Small intestine (tissue), 7 donors: Measurements from ENCODE around the gene NTRK3. TPM values are rescaled to one million over a fixed set of nuclear protein-coding genes. Genes with fewer than 3 reads are reported as not detected.

Source experiments
- DNase-seq, 2 donors: peaks; one replicate each; pipeline versions ENCODE4 v3.0.0 to v3.0.0-alpha.2; 2013
- FAIRE-seq: peaks from 2 replicates; lab custom pipeline; 2012; peaks lifted over from hg19 to GRCh38; lab: Jason Lieb, UNC
- H3K27ac ChIP-seq, 3 donors: one replicate each; pipeline ENCODE4 v1.5.1; 2013; ENCODE audit warnings: low read length in 2 of 3, mild to moderate bottlenecking in 2 of 3, control low read depth in 1 of 3, inconsistent platforms in 1 of 3, low read depth in 1 of 3, moderate library complexity in 1 of 3
- H3K27me3 ChIP-seq, 3 donors: one replicate each; pipeline ENCODE4 v1.6.1; 2013; ENCODE audit warnings: low read length in 3 of 3, inconsistent platforms in 1 of 3; ENCODE audit not compliant: control insufficient read depth in 3 of 3, insufficient read depth in 3 of 3
- H3K36me3 ChIP-seq, 3 donors: one replicate each; pipeline ENCODE4 v1.6.1; 2013; ENCODE audit warnings: low read length in 3 of 3, inconsistent platforms in 1 of 3, low read depth in 1 of 3, mild to moderate bottlenecking in 1 of 3, moderate library complexity in 1 of 3; ENCODE audit not compliant: control insufficient read depth in 3 of 3, insufficient read depth in 2 of 3
- H3K4me1 ChIP-seq, 3 donors: one replicate each; pipeline ENCODE4 v1.6.1; 2013; ENCODE audit warnings: low read length in 2 of 3, inconsistent platforms in 1 of 3, low read depth in 1 of 3, mild to moderate bottlenecking in 1 of 3, moderate library complexity in 1 of 3; ENCODE audit not compliant: control insufficient read depth in 3 of 3, insufficient read depth in 2 of 3
- H3K4me3 ChIP-seq, 3 donors: one replicate each; pipeline ENCODE4 v1.5.1; 2013; ENCODE audit warnings: low read length in 3 of 3, control low read depth in 1 of 3, inconsistent platforms in 1 of 3, low read depth in 1 of 3, mild to moderate bottlenecking in 1 of 3, moderate library complexity in 1 of 3
- H3K9me3 ChIP-seq, 2 donors: one replicate each; pipeline ENCODE4 v1.6.1; 2013; ENCODE audit warnings: low read depth in 1 of 2, low read length in 1 of 2; ENCODE audit not compliant: control insufficient read depth in 2 of 2, insufficient read depth in 1 of 2
- WGBS, 3 donors: extraction: QIAGEN DNeasy Blood & Tissue Kit; methylation state at CpG; one replicate each; pipeline ENCODE4 v1.1.7; 2013; 5-methylcytosine and 5-hydroxymethylcytosine counted together
- polyA plus RNA-seq, 4 donors: library from polyadenylated mRNA; stranded (reverse) in 3 of 4; unstranded in 1 of 4; fragments of 200-250 nt in 3 of 4; fragments of 120-200 nt in 1 of 4; gene quantifications; one replicate each; pipeline versions ENCODE4 v1.2.1 to v1.2.3, GENCODE V29; 2013
- donor health status: healthy with polysubstance abuse.
- donor health status: control.
- donor health status: control.
- donor health status: Bipolar disorder and iron deficiency.
- donor health status: healthy.

NTRK3 gene
- polyA plus RNA-seq, 4 donors = under 0.01 to 3.6 (median 0.52) TPM; not detected in 1

DNA sequence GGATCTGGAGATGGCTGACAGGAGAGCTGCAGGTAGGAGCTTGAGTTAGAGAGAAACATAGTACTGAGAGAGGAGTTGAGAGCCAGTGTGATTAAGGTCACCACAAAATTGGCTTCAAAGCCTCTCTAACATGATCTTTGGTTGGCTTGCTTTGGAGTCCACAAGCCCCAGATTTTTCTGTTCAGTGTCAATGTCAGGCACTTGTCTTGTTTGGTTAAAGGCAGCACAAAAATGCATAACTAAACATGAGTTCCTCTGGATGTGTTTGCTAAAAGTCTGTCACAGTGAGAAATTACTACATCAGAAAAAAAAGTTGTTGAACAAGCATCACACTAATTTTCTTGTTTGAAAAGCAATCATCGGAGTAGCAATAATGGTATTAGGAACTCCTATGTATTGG lies 440.5 kb downstream of the NTRK3 start:
- 63 to 93% (median 65%) methylated on average over 1 of the region's 1 CpG for WGBS, 3 donors
- H3K4me1 ChIP-seq = no peaks in the 10 kb centered on the region
- H3K27me3 ChIP-seq = no peaks in the 10 kb centered on the region
- FAIRE-seq (no peak), DNase-seq (no peak)
- no peaks in the 10 kb centered on the region for H3K9me3 ChIP-seq
- no peaks in the 10 kb centered on the region for H3K36me3 ChIP-seq
- H3K27ac ChIP-seq = no peak overlapping the region
- no peak overlapping the region for H3K4me3 ChIP-seq

Other genes with a start within 250 kb of the NTRK3 start
- 10 to 100 TPM; 29.9 to 61.7 (median 45.0) TPM for gene MRPL46, start 210.6 kb upstream of the NTRK3 start, polyA plus RNA-seq
- 10 to 100 TPM; 37.7 to 79.8 (median 63.9) TPM for gene MRPS11, start 211.0 kb upstream of the NTRK3 start, polyA plus RNA-seq